Brain microvascular endothelial cell (primary cell): ENCODE measurements around the gene PHOX2A.

Experiments used
- DNase-seq: peaks from one replicate; pipeline ENCODE4 v3.0.0-alpha.2; 2020
- H3K27ac ChIP-seq: fragments of 250-450 bp; sonication (Bioruptor Pico); 2 replicates; pipeline ENCODE4 v1.5.1; 2020; ENCODE audit warnings: mild to moderate bottlenecking, moderate library complexity
- H3K27me3 ChIP-seq: fragments of 250-450 bp; sonication (Bioruptor Pico); replicated peaks from 2 replicates; pipeline ENCODE4 v1.5.1; 2020; ENCODE audit warnings: mild to moderate bottlenecking
- H3K36me3 ChIP-seq: fragments of 250-450 bp; sonication (Bioruptor Pico); replicated peaks from 2 replicates; pipeline ENCODE4 v1.5.1; 2020; ENCODE audit warnings: mild to moderate bottlenecking
- H3K4me3 ChIP-seq: 2 replicates; pipeline ENCODE4 v1.5.1; 2011; ENCODE audit warnings: low read depth, mild to moderate bottlenecking, control low read depth, low read length, moderate library complexity
- CTCF ChIP-seq: IDR thresholded peaks from 2 replicates; pipeline ENCODE4 v1.5.1; 2011; ENCODE audit warnings: low read depth, mild to moderate bottlenecking, moderate library complexity, low read length, control low read depth, inconsistent platforms; ENCODE audit errors: missing control alignments
- in situ Hi-C: cut with HindIII; loops from 2 replicates; pipeline ENCODE4 v1.10.0; 2017; ENCODE audit warnings: low sequenced_read_pairs, low pct_ligation_motif_present

The PHOX2A gene

GRCh38 chr11:72240461-72241290, 3.3 kb downstream of the PHOX2A start:
- H3K36me3 ChIP-seq: peaks cover 22% of the 10 kb centered on the region
- no peak for TF ChIP-seq CTCF
- in situ Hi-C loops: no loop called here
- H3K27ac ChIP-seq: no peak overlapping the region
- H3K27me3 ChIP-seq: peaks cover 47% of the 10 kb centered on the region
- no peak overlapping the region for H3K4me3 ChIP-seq
- no peak for DNase-seq

GRCh38 chr11:72239849-72240460, 4.0 kb downstream of the PHOX2A start:
- H3K36me3 ChIP-seq: peaks cover 29% of the 10 kb centered on the region
- peaks cover 40% of the 10 kb centered on the region for H3K27me3 ChIP-seq
- TF ChIP-seq CTCF: no peak
- H3K4me3 ChIP-seq: no peak overlapping the region
- no peak overlapping the region for H3K27ac ChIP-seq
- no peak for DNase-seq
- in situ Hi-C loops: no loop called here

GRCh38 chr11:72239313-72239848, 4.6 kb downstream of the PHOX2A start:
- peaks cover 35% of the 10 kb centered on the region for H3K36me3 ChIP-seq
- peak overlapping the region; percentile 30 for H3K4me3 ChIP-seq
- TF ChIP-seq CTCF: no peak
- in situ Hi-C loops: no loop called here
- peaks cover 34% of the 10 kb centered on the region for H3K27me3 ChIP-seq
- H3K27ac ChIP-seq: no peak overlapping the region
- no peak for DNase-seq

- peaks cover 29% of the 10 kb centered on the region for H3K27me3 ChIP-seq
- in situ Hi-C loops: no loop called here
- H3K36me3 ChIP-seq: peaks cover 40% of the 10 kb centered on the region
- no peak for DNase-seq
- no peak overlapping the region for H3K4me3 ChIP-seq
- no peak overlapping the region for H3K27ac ChIP-seq
- TF ChIP-seq CTCF: no peak
These were observed 5.3 kb downstream of the PHOX2A start for GRCh38 chr11:72238492-72239312.

- in situ Hi-C loops: no loop called here
- Histone ChIP-seq H3K27me3 (peaks cover 22% of the 10 kb centered on the region), H3K27ac (no peak overlapping the region), H3K4me3 (no peak overlapping the region), H3K36me3 (peaks cover 47% of the 10 kb centered on the region)
- peak; percentile 52 for DNase-seq
- peak; percentile 91 for TF ChIP-seq CTCF
These were observed 5.9 kb downstream of the PHOX2A start for GRCh38 chr11:72238040-72238450.
